HCT116 (cell line): Measurements from ENCODE around the gene CAMK1D. TPM values are rescaled to one million over a fixed set of nuclear protein-coding genes. Genes with fewer than 3 reads are reported as not detected.

Source experiments
- ATAC-seq: fragments of 200-7000 bp; cut with Tn5 transposase; 2 replicates; pipeline ENCODE4 v1.9.1; 2020; ENCODE audit warnings: mild to moderate bottlenecking, moderate library complexity
- BruUV-seq: library from RNA; stranded (reverse); fragments of 400-500 nt; replicated peaks from 2 replicates; lab custom pipeline; 2021; lab: Mats Ljungman, UMichigan
- CTCF ChIA-PET: fragments of 300-600 bp; sonication (Branson Sonifier 250); formaldehyde crosslinking; loops from one replicate; lab custom pipeline; 2021; ENCODE audit warnings: antibody characterized with exemption; lab: Charles Lee
- POLR2A ChIA-PET: fragments of 300-600, 350-600 bp; sonication (Branson Sonifier 250); formaldehyde crosslinking; loops from one replicate; lab custom pipeline; 2021; ENCODE audit warnings: antibody characterized with exemption; lab: Charles Lee
- RAD21 ChIA-PET, 2 experiments: fragments of 300-600 bp; sonication (Branson Sonifier 250); formaldehyde crosslinking; loops; one replicate each; lab custom pipeline; 2023; ENCODE audit warnings: low total read pairs in 2 of 2; ENCODE audit not compliant: uncharacterized antibody in 2 of 2, unreplicated experiment in 2 of 2, low non-redundant PET in 1 of 2; lab: Charles Lee
- DNase-seq: peaks from one replicate; pipeline ENCODE4 v3.0.0-alpha.2; 2010; ENCODE audit warnings: low read depth, low spot score
- H2AFZ ChIP-seq: fragments of 200-600 bp; shearing (Covaris generic), sonication (generic); 2 replicates; pipeline ENCODE4 v1.6.1; 2017; ENCODE audit warnings: low read depth, mixed run types, mixed read lengths, antibody characterized with exemption, low read length; ENCODE audit not compliant: poor library complexity, severe bottlenecking
- H3K27ac ChIP-seq: 2 replicates; pipeline ENCODE4 v1.5.1; 2012; ENCODE audit warnings: low read depth, low read length
- H3K27me3 ChIP-seq: fragments of 200-600 bp; sonication (generic); 2 replicates; pipeline ENCODE4 v1.6.1; 2016; ENCODE audit warnings: mixed run types, low read length, mixed read lengths; ENCODE audit not compliant: insufficient read depth
- H3K36me3 ChIP-seq, 2 experiments: fragments of 200-500 bp in 1 of 2; fragments of 200-600 bp in 1 of 2; sonication (Bioruptor generic) in 1 of 2; sonication (generic) in 1 of 2; 2 replicates each; pipeline versions ENCODE4 v1.5.1 to v1.6.1; 2014 to 2016; ENCODE audit warnings: low read length in 2 of 2, inconsistent platforms in 1 of 2, mixed read lengths in 1 of 2, mixed run types in 1 of 2; ENCODE audit not compliant: insufficient read depth in 2 of 2, control insufficient read depth in 1 of 2
- H3K4me1 ChIP-seq, 2 experiments: fragments of 200-600 bp in 1 of 2; sonication (generic) in 1 of 2; 2 replicates each; pipeline versions ENCODE4 v1.5.1 to v1.6.1; 2012 to 2017; ENCODE audit warnings: low read length in 2 of 2, inconsistent platforms in 1 of 2, mild to moderate bottlenecking in 1 of 2, mixed read lengths in 1 of 2, mixed run types in 1 of 2, moderate library complexity in 1 of 2; ENCODE audit not compliant: insufficient read depth in 2 of 2, control insufficient read depth in 1 of 2
- H3K4me2 ChIP-seq: fragments of 200-600 bp; sonication (generic); 2 replicates; pipeline ENCODE4 v1.6.1; 2017; ENCODE audit warnings: mixed run types, low read length, mixed read lengths
- H3K4me3 ChIP-seq, 2 experiments: fragments of 200-600 bp in 1 of 2; sonication (generic) in 1 of 2; replicated peaks in 1 of 2; 2 replicates each; pipeline ENCODE4 v1.5.1; 2011 to 2016; ENCODE audit warnings: low read length in 2 of 2, control low read depth in 1 of 2, low read depth in 1 of 2, mild to moderate bottlenecking in 1 of 2, mixed read lengths in 1 of 2, mixed run types in 1 of 2
- H3K79me2 ChIP-seq: fragments of 200-600 bp; sonication (generic); 2 replicates; pipeline ENCODE4 v1.6.1; 2017; ENCODE audit warnings: mild to moderate bottlenecking, mixed run types, low read length, moderate library complexity, mixed read lengths; ENCODE audit not compliant: insufficient read depth
- H3K9ac ChIP-seq: fragments of 200-600 bp; sonication (generic); 2 replicates; pipeline ENCODE4 v1.6.1; 2016; ENCODE audit warnings: low read length, mixed read lengths
- H3K9me2 ChIP-seq: fragments of 200-600 bp; sonication (generic), shearing (Covaris generic); 2 replicates; pipeline ENCODE4 v1.6.1; 2017; ENCODE audit warnings: mixed run types, mild to moderate bottlenecking, moderate library complexity; ENCODE audit not compliant: insufficient read depth
- H3K9me3 ChIP-seq, 2 experiments: fragments of 200-500 bp in 1 of 2; fragments of 200-600 bp in 1 of 2; sonication (Bioruptor generic) in 1 of 2; sonication (generic) in 1 of 2; 2 replicates each; pipeline ENCODE4 v1.6.1; 2014 to 2017; ENCODE audit warnings: low read length in 2 of 2, mixed read lengths in 2 of 2, inconsistent platforms in 1 of 2, low read depth in 1 of 2, mild to moderate bottlenecking in 1 of 2, mixed run types in 1 of 2, moderate library complexity in 1 of 2; ENCODE audit not compliant: control insufficient read depth in 1 of 2, insufficient read depth in 1 of 2
- H4K20me1 ChIP-seq: fragments of 200-600 bp; sonication (generic), shearing (Covaris generic); 2 replicates; pipeline ENCODE4 v1.6.1; 2017; ENCODE audit warnings: mixed run types, mild to moderate bottlenecking, moderate library complexity; ENCODE audit not compliant: insufficient read depth
- ATF3 ChIP-seq: IDR thresholded peaks from 2 replicates; pipeline ENCODE4 v1.6.1; 2012
- CBX3 ChIP-seq: IDR thresholded peaks from 2 replicates; pipeline ENCODE4 v1.6.1; 2012; ENCODE audit warnings: low read depth
- EGR1 ChIP-seq: IDR thresholded peaks from 2 replicates; pipeline ENCODE4 v1.6.1; 2012; ENCODE audit warnings: low read depth
- ELF1 ChIP-seq: IDR thresholded peaks from 2 replicates; pipeline ENCODE4 v1.6.1; 2012; ENCODE audit warnings: low read depth, borderline replicate concordance
- FOSL1 ChIP-seq: IDR thresholded peaks from 2 replicates; pipeline ENCODE4 v1.6.1; 2012; ENCODE audit warnings: low read depth
- JUND ChIP-seq: IDR thresholded peaks from 2 replicates; pipeline ENCODE4 v1.6.1; 2012
- POLR2A ChIP-seq: IDR thresholded peaks from 2 replicates; pipeline ENCODE4 v1.7.0; 2011; ENCODE audit warnings: borderline replicate concordance; ENCODE audit not compliant: insufficient read depth, insufficient read length; ENCODE audit errors: extremely low read depth
- SIN3A ChIP-seq: IDR thresholded peaks from 2 replicates; pipeline ENCODE4 v1.6.1; 2012; ENCODE audit warnings: low read depth
- SP1 ChIP-seq: IDR thresholded peaks from 2 replicates; pipeline ENCODE4 v1.6.1; 2012; ENCODE audit warnings: low read depth
- TCF7L2 ChIP-seq: IDR thresholded peaks from 2 replicates; pipeline ENCODE4 v1.7.0; 2011; ENCODE audit warnings: borderline replicate concordance, inconsistent platforms; ENCODE audit not compliant: insufficient read depth, insufficient read length; ENCODE audit errors: extremely low read depth
- ZFX ChIP-seq: fragments of 450-650 bp; IDR thresholded peaks from 2 replicates; pipeline ENCODE4 v1.6.1; 2017
- intact Hi-C: fragments of 100-400 bp; cut with micrococcal nuclease; formaldehyde crosslinking; loops from 2 replicates; pipeline ENCODE4 v1.10.0; 2022
- total RNA-seq: library from RNA; stranded (reverse); gene quantifications from one replicate; pipeline ENCODE4 v1.2.1, GENCODE V29; 2021; ENCODE audit not compliant: unreplicated experiment
- TF ChIP-seq, protein P1 (sequence below), 3 experiments: fragments of 200-600 bp in 1 of 3; sonication (generic) in 1 of 3; IDR thresholded peaks in 2 of 3; conservative IDR thresholded peaks in 1 of 3; 2 replicates each; pipeline ENCODE4 v1.5.1; 2012 to 2017; ENCODE audit warnings: low read depth in 2 of 3, low read length in 2 of 3, antibody characterized with exemption in 1 of 3, borderline replicate concordance in 1 of 3, control low read depth in 1 of 3, mild to moderate bottlenecking in 1 of 3, mixed read lengths in 1 of 3, mixed run types in 1 of 3, moderate library complexity in 1 of 3; ENCODE audit not compliant: insufficient read depth in 1 of 3
- TF ChIP-seq, protein P2 (sequence below): IDR thresholded peaks from 2 replicates; pipeline ENCODE4 v1.6.1; 2012

The CAMK1D gene
- total RNA-seq, 1 experiment from 2014 or later, result 9.6 TPM

- TF ChIP-seq, protein P1, sequence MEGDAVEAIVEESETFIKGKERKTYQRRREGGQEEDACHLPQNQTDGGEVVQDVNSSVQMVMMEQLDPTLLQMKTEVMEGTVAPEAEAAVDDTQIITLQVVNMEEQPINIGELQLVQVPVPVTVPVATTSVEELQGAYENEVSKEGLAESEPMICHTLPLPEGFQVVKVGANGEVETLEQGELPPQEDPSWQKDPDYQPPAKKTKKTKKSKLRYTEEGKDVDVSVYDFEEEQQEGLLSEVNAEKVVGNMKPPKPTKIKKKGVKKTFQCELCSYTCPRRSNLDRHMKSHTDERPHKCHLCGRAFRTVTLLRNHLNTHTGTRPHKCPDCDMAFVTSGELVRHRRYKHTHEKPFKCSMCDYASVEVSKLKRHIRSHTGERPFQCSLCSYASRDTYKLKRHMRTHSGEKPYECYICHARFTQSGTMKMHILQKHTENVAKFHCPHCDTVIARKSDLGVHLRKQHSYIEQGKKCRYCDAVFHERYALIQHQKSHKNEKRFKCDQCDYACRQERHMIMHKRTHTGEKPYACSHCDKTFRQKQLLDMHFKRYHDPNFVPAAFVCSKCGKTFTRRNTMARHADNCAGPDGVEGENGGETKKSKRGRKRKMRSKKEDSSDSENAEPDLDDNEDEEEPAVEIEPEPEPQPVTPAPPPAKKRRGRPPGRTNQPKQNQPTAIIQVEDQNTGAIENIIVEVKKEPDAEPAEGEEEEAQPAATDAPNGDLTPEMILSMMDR (IDR thresholded peaks at IDR 0.05 in 2 of 3, conservative IDR thresholded peaks at IDR 0.05 in 1 of 3; ENCODE audit: borderline replicate concordance in 1 of 3, insufficient read depth in 1 of 3, low read depth in 2 of 3, low read length in 2 of 3), result no peak
- no peak for TF ChIP-seq ELF1
Measured at GRCh38 chr10:12819071-12819470, 469.7 kb downstream of the CAMK1D start (continued).

- no peaks in the 10 kb centered on the region for H3K27me3 ChIP-seq
- H3K9me3 ChIP-seq, result no peaks in the 10 kb centered on the region
- no peaks in the 10 kb centered on the region for H4K20me1 ChIP-seq
- no peak overlapping the region for H3K4me3 ChIP-seq
- ChIA-PET POLR2A (no interaction called here), RAD21 (no interaction called here), CTCF (no interaction called here)
- H3K4me1 ChIP-seq, result no peaks in the 10 kb centered on the region
- no peak overlapping the region for H3K4me2 ChIP-seq
- H3K9me2 ChIP-seq, result no peaks in the 10 kb centered on the region
- no peak for TF ChIP-seq CBX3
- no peak for TF ChIP-seq ZFX
- no peak for TF ChIP-seq POLR2A
- DNase-seq (no peak), ATAC-seq (no peak)
- H3K27ac ChIP-seq, result no peak overlapping the region
- no TSS peak for BruUV-seq
- no peaks in the 10 kb centered on the region for H3K79me2 ChIP-seq
- no peak overlapping the region for H3K9ac ChIP-seq
- no peak overlapping the region for H2AFZ ChIP-seq
- intact Hi-C loops, result no loop called here
- no peaks in the 10 kb centered on the region for H3K36me3 ChIP-seq
Measured at GRCh38 chr10:12819656-12820055, 470.3 kb downstream of the CAMK1D start.

GRCh38 chr10:12822126-12822892 lies 473.0 kb downstream of the CAMK1D start:
- DNase-seq (no peak), ATAC-seq (no peak)
- H3K27me3 ChIP-seq, result no peaks in the 10 kb centered on the region
- H3K4me2 ChIP-seq, result no peak overlapping the region
- H3K4me3 ChIP-seq, result no peak overlapping the region
- ChIA-PET CTCF (no interaction called here), RAD21 (no interaction called here), POLR2A (no interaction called here)
- H3K36me3 ChIP-seq, result no peaks in the 10 kb centered on the region
- H3K79me2 ChIP-seq, result no peaks in the 10 kb centered on the region
- no peak overlapping the region for H2AFZ ChIP-seq
- no peaks in the 10 kb centered on the region for H3K4me1 ChIP-seq
- BruUV-seq, result no TSS peak
- no peaks in the 10 kb centered on the region for H4K20me1 ChIP-seq
- no peaks in the 10 kb centered on the region for H3K9me2 ChIP-seq
- no peaks in the 10 kb centered on the region for H3K9me3 ChIP-seq
- H3K27ac ChIP-seq, result no peak overlapping the region
- intact Hi-C loops, result no loop called here
- no peak overlapping the region for H3K9ac ChIP-seq
- TF ChIP-seq FOSL1 (no peak), TCF7L2 (no peak), SIN3A (no peak), ZFX (no peak), CBX3 (no peak), EGR1 (no peak), ELF1 (no peak), ATF3 (no peak), JUND (no peak), SP1 (no peak)
- TF ChIP-seq, protein P2, sequence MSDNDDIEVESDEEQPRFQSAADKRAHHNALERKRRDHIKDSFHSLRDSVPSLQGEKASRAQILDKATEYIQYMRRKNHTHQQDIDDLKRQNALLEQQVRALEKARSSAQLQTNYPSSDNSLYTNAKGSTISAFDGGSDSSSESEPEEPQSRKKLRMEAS, result no peak
- TF ChIP-seq, protein P1 (IDR thresholded peaks at IDR 0.05 in 2 of 3, conservative IDR thresholded peaks at IDR 0.05 in 1 of 3; ENCODE audit: borderline replicate concordance in 1 of 3, insufficient read depth in 1 of 3, low read depth in 2 of 3, low read length in 2 of 3), result no peak
